ENCODE measurements around the gene KLF11.

DNA sequence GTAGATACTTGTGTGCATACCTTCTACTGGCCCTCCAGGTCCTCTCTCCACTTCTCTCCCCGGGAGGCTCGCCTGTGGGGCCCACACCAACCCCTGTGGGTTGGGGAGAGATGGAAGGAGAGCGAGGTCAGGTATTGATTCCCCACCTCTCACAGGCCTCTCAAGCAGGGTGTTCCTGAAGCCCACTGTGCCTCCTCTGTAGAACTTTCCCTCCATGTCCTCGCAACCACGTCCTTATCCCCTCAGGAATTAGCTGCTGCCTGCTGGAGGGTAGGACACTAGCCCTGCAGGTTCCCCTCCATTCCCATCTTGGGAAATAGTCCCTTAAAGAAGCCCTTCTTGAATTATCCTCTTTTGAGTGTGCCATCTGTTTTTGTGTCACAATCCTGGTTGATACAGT lies 38.9 kb upstream of the KLF11 start:
- no peak for TF ChIP-seq EZH2 (IDR thresholded peaks at IDR 0.05; ENCODE audit: borderline replicate concordance, low read depth, low read length, severe bottlenecking)
- TF ChIP-seq, protein P1, sequence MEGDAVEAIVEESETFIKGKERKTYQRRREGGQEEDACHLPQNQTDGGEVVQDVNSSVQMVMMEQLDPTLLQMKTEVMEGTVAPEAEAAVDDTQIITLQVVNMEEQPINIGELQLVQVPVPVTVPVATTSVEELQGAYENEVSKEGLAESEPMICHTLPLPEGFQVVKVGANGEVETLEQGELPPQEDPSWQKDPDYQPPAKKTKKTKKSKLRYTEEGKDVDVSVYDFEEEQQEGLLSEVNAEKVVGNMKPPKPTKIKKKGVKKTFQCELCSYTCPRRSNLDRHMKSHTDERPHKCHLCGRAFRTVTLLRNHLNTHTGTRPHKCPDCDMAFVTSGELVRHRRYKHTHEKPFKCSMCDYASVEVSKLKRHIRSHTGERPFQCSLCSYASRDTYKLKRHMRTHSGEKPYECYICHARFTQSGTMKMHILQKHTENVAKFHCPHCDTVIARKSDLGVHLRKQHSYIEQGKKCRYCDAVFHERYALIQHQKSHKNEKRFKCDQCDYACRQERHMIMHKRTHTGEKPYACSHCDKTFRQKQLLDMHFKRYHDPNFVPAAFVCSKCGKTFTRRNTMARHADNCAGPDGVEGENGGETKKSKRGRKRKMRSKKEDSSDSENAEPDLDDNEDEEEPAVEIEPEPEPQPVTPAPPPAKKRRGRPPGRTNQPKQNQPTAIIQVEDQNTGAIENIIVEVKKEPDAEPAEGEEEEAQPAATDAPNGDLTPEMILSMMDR (IDR thresholded peaks at IDR 0.05; ENCODE audit: extremely low read depth in 1 of 2, insufficient read depth in 1 of 2, low read depth in 1 of 2, low read length in 2 of 2) = no peak

Data from endothelial cell of umbilical vein (primary cell).